ENCODE measurements around the gene WNT16. TPM values are rescaled to one million over a fixed set of nuclear protein-coding genes. Genes with fewer than 3 reads are reported as not detected.

Gene WNT16
- total and polyA plus RNA-seq, 2 of the 8 experiments (the other 6 are each of a cell fraction or from before 2014, with no cell fraction given) = 0.11 to 0.52 TPM

GRCh38 chr7:121376979-121377378, 48.2 kb downstream of the WNT16 start (continued):
- TF ChIP-seq, protein P1, sequence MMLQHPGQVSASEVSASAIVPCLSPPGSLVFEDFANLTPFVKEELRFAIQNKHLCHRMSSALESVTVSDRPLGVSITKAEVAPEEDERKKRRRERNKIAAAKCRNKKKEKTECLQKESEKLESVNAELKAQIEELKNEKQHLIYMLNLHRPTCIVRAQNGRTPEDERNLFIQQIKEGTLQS (IDR thresholded peaks at IDR 0.05; ENCODE audit: insufficient read depth, low read depth, low read length) = no peak
- no peak for TF ChIP-seq SP4 (IDR thresholded peaks at IDR 0.05; ENCODE audit: low read length)
- no peak for TF ChIP-seq CBX5 (IDR thresholded peaks at IDR 0.05; ENCODE audit: low read depth, low read length)
- no peak for TF ChIP-seq SIRT6 (IDR thresholded peaks at IDR 0.05; ENCODE audit: low read length)
- TF ChIP-seq CHD7 (IDR thresholded peaks at IDR 0.05; ENCODE audit: insufficient replicate concordance, low read length) = no peak
- no peak for TF ChIP-seq CHD1 (IDR thresholded peaks at IDR 0.05; ENCODE audit: low read depth, low read length)
- TF ChIP-seq KDM4A (IDR thresholded peaks at IDR 0.05; ENCODE audit: low read depth, low read length, severe bottlenecking) = no peak

Measured in H1 (cell line).